ENCODE data around the gene TTC33. TPM values are rescaled to one million over a fixed set of nuclear protein-coding genes. Genes with fewer than 3 reads are reported as not detected.

The TTC33 gene
- total RNA-seq, 1 experiment from 2014 or later = 30.2 TPM

DNA sequence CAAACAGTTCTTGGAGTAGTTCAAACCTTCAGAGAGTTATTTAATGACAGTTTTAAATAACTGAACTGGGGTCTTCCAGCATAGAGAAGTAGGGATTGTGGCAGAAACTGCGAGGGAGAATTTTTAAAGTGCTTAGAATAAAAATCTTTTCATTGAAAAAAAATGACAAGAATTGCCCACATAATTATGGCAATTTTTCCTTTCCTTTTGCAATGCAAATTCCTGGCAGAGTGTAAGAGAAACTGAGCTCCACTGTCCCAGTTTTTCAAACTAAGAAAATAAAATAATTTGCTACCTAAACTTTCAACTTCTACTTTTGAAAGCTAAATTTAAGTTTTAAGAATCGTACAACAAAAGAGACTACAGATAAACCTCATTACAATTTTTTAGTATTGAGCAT is 78.3 kb downstream of the TTC33 start:
- H3K36me3 ChIP-seq (ENCODE audit: low read depth) = no peaks in the 10 kb centered on the region

DNA sequence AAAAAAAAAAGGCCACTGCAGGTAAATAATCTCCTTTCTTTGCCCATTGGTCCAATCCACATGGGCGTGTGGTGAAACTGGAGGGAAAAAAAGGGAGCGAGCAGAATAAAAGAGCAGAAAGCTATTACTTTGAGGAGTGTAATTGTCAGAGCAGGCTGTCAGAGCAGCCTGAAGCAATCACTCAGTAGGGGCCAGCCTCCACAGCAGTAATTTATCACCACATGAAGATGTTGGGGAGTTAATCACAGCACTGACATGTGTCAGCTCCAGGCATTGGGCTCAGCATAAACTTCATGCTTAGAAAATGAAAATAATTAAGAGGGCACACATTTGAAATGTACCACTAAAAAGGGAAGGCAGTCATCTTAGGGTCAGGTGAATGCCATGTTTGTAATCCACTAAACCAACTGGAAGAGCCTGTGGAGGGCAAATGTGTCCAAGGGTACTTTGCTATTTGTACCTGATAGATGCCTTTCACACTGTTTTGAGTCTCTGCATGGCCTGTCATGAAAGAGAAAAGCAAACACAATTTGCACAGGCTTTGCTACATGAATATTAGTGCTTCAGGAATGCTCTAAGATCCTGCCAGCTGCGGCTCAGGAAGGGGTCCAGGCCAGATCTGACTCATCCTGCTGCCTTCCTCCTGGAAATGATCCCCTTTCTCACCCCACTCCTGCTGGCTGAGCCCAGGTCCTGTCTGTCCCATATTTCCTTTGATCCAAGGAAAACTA is 79.0 kb downstream of the TTC33 start:
- Histone ChIP-seq H3K4me2 (peak overlapping the region; percentile 99), H3K36me3 (ENCODE audit: low read depth) (no peaks in the 10 kb centered on the region), H3K9me2 (ENCODE audit: insufficient read depth) (no peaks in the 10 kb centered on the region), H3K79me2 (ENCODE audit: low read depth) (peaks cover 18% of the 10 kb centered on the region), H3K9me3 (ENCODE audit: insufficient read depth, low read depth) (no peaks in the 10 kb centered on the region), H3K4me1 (replicated peaks; ENCODE audit: insufficient read depth) (peaks cover 29% of the 10 kb centered on the region), H3K27me3 (ENCODE audit: insufficient read depth, low read depth) (no peaks in the 10 kb centered on the region), H3F3A (ENCODE audit: insufficient read depth, low read depth) (peaks cover 15% of the 10 kb centered on the region), H2AFZ (peak overlapping the region; percentile 35; the same call in 1 of the 2 replicates), H3K4me3 (peak overlapping the region; percentile 76; the same call in 1 of the 2 replicates), H3K27ac (peak overlapping the region; percentile 93), H4K20me1 (ENCODE audit: insufficient read depth) (no peaks in the 10 kb centered on the region)
- ChIA-PET POLR2A (ENCODE audit: unreplicated experiment) (interaction anchor here (0.6 to 0.7 kb wide), 3 partner anchors 17 to 1182 kb away, joined by 4 to 8 read pairs (median 7); no protein-coding TSS in a partner anchor), CTCF (interaction anchor here (1.2 kb wide), 1 partner anchor 11 kb away, joined by 3 read pairs; no protein-coding TSS in a partner anchor)
- peak; percentile 68 to 78 for DNase-seq
- intact Hi-C loops (cut with micrococcal nuclease; ENCODE audit: unreplicated experiment) = loop anchor here (5.0 kb wide), 3 partner anchors 34 to 919 kb away; no protein-coding TSS in a partner anchor
- no TSS peak for BruUV-seq (replicated peaks)
- TF ChIP-seq, protein P1, sequence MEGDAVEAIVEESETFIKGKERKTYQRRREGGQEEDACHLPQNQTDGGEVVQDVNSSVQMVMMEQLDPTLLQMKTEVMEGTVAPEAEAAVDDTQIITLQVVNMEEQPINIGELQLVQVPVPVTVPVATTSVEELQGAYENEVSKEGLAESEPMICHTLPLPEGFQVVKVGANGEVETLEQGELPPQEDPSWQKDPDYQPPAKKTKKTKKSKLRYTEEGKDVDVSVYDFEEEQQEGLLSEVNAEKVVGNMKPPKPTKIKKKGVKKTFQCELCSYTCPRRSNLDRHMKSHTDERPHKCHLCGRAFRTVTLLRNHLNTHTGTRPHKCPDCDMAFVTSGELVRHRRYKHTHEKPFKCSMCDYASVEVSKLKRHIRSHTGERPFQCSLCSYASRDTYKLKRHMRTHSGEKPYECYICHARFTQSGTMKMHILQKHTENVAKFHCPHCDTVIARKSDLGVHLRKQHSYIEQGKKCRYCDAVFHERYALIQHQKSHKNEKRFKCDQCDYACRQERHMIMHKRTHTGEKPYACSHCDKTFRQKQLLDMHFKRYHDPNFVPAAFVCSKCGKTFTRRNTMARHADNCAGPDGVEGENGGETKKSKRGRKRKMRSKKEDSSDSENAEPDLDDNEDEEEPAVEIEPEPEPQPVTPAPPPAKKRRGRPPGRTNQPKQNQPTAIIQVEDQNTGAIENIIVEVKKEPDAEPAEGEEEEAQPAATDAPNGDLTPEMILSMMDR (conservative IDR thresholded peaks at IDR 0.05) = no peak
- TF ChIP-seq EZH2 (IDR thresholded peaks at IDR 0.05; ENCODE audit: low read depth) = no peak

More for the DNA sequence above, 78.3 kb downstream of the TTC33 start:
- H3K4me2 ChIP-seq = peak overlapping the region; percentile 99
- ChIA-PET POLR2A (ENCODE audit: unreplicated experiment) (interaction anchor here (0.5 to 0.8 kb wide), 5 partner anchors 125 to 703 kb away, joined by 3 to 7 read pairs (median 4); no protein-coding TSS in a partner anchor), CTCF (interaction anchor here (0.6 to 1.2 kb wide), 2 partner anchors 12 to 90 kb away, joined by 3 read pairs; no protein-coding TSS in a partner anchor)
- no peaks in the 10 kb centered on the region for H3K27me3 ChIP-seq (ENCODE audit: insufficient read depth, low read depth)
- no TSS peak for BruUV-seq (replicated peaks)
- TF ChIP-seq EZH2 (IDR thresholded peaks at IDR 0.05; ENCODE audit: low read depth) = no peak
- TF ChIP-seq, protein P1 (conservative IDR thresholded peaks at IDR 0.05) = no peak
- no peaks in the 10 kb centered on the region for H3K9me3 ChIP-seq (ENCODE audit: insufficient read depth, low read depth)
- no peaks in the 10 kb centered on the region for H3K9me2 ChIP-seq (ENCODE audit: insufficient read depth)
- peaks cover 25% of the 10 kb centered on the region for H3K79me2 ChIP-seq (ENCODE audit: low read depth)
- peak overlapping the region; percentile 76 for H3K4me3 ChIP-seq
- peaks cover 15% of the 10 kb centered on the region for H3F3A ChIP-seq (ENCODE audit: insufficient read depth, low read depth)
- peak overlapping the region; percentile 93 for H3K27ac ChIP-seq
- no peak for DNase-seq
- peak overlapping the region; percentile 35; the same call in 1 of the 2 replicates for H2AFZ ChIP-seq
- no peaks in the 10 kb centered on the region for H4K20me1 ChIP-seq (ENCODE audit: insufficient read depth)
- intact Hi-C loops (cut with micrococcal nuclease; ENCODE audit: unreplicated experiment) = loop anchor here (5.0 kb wide), 3 partner anchors 35 to 920 kb away; no protein-coding TSS in a partner anchor
- peaks cover 35% of the 10 kb centered on the region for H3K4me1 ChIP-seq (replicated peaks; ENCODE audit: insufficient read depth)

DNA sequence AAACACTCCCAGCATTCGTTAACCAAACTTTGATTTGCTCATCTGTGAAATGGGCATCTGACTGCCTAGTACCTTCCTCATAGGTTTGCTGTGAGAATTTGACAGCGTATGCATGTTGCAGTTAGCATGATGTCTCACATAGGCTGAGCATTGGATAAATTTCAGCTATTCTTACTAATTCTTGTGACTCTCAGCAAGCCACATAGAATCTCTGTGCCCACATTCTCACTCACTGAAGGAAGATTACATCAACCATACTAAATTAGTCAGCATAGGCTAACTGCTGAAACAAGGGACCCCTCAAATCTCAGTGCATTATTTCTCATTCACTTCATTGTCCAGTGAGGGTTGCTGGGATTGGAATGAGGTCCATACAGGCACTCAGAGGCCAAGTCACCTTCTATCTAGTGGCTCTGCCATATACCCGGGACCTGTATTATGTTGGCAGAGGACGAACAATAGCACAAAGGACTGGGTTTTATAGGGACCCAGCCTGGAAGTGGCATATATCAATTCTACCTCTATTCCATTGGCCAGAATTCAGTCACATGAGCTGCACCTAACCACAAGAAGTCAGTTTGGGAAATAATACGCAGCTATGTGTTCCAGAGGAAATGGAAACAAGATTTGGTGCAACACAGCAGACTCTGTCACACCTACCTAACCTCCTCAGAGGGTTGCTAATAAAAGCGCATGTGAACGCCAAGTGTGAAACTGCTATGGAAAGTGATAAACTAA is 80.2 kb downstream of the TTC33 start:
- no peak overlapping the region for H2AFZ ChIP-seq
- H3K4me3 ChIP-seq = no peak overlapping the region
- H3K4me2 ChIP-seq = no peak overlapping the region
- no peak for TF ChIP-seq EZH2 (IDR thresholded peaks at IDR 0.05; ENCODE audit: low read depth)
- TF ChIP-seq, protein P1 (conservative IDR thresholded peaks at IDR 0.05) = no peak
- H3K27me3 ChIP-seq (ENCODE audit: insufficient read depth, low read depth) = no peaks in the 10 kb centered on the region
- no TSS peak for BruUV-seq (replicated peaks)
- H3K79me2 ChIP-seq (ENCODE audit: low read depth) = peaks cover 6% of the 10 kb centered on the region
- no peaks in the 10 kb centered on the region for H3K9me3 ChIP-seq (ENCODE audit: insufficient read depth, low read depth)
- peaks cover 24% of the 10 kb centered on the region for H3K4me1 ChIP-seq (replicated peaks; ENCODE audit: insufficient read depth)
- H4K20me1 ChIP-seq (ENCODE audit: insufficient read depth) = no peaks in the 10 kb centered on the region
- no peaks in the 10 kb centered on the region for H3K9me2 ChIP-seq (ENCODE audit: insufficient read depth)
- CTCF ChIA-PET = no interaction called here
- H3F3A ChIP-seq (ENCODE audit: insufficient read depth, low read depth) = peaks cover 15% of the 10 kb centered on the region
- no peak overlapping the region for H3K27ac ChIP-seq
- intact Hi-C loops (cut with micrococcal nuclease; ENCODE audit: unreplicated experiment) = loop anchor here (5.0 kb wide), 3 partner anchors 33 to 918 kb away; no protein-coding TSS in a partner anchor
- DNase-seq = no peak
- H3K36me3 ChIP-seq (ENCODE audit: low read depth) = no peaks in the 10 kb centered on the region
- POLR2A ChIA-PET (ENCODE audit: unreplicated experiment) = interaction anchor here (0.5 to 0.6 kb wide), 2 partner anchors 151 to 1262 kb away, joined by 3 to 7 read pairs; no protein-coding TSS in a partner anchor
